Globus pallidus (tissue), 1 donor: ENCODE results near the gene NHS.

Experiments
- DNase-seq: peaks from one replicate; pipeline ENCODE4 v3.0.0-alpha.2; 2015; ENCODE audit warnings: low spot score

The NHS gene

DNA sequence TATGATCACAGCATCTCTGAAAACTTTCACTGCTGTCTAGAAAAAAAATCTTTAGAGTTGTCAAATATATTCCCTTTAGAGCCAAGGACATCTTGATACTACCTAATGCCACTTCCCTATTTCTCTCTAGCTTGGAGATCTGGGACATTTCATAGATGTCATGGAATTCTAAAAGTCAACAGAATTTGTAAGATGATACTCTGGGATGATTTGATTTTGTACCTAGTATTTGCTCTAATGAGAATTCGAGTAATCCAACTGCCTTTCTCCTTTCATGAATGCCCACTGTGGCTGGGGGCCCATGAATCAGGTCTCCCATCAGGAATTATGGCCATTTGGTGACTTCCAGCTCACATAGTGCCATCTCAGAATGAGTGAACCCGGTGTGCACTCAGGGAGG, 73.2 kb downstream of the NHS start:
- DNase-seq, result no peak

DNA sequence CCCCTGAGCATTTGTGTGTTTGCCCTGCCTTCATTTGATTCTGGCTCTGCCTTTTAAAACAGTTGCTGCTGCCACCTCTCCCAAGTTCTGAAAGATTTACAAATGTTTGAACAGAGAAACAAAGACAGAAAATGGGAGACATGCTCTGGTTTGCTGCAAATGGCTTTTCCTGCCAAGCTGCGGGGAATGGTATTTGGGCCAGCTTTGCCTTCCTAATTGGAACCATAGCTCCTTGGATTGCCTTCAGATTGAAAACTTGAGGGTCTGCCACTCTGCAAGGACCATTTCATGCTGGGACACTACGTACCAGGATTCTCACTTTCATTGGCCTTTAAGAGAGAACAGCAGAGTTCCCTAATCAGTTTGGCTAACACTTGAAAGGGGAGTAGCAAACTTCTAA, 74.9 kb downstream of the NHS start:
- DNase-seq, result no peak

DNA sequence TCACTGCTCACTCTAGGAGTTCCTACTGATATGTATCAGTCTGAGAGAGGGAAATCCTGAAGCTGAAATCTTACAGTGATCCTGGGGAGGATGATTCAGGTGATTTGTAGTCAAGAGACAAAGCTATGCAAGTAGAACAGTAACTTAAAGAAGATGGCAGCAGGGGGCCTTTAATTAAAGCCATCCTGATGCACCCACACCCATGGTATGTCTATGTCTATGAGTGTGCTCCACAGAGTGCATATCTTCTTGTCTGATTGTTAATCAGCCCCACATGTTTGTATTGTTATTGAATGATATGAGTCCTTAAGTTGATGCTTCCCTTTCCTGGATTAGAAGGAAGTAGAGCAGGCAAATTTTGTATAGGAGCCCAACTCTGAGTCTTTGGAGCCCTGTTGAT, 78.8 kb downstream of the NHS start:
- no peak for DNase-seq

DNA sequence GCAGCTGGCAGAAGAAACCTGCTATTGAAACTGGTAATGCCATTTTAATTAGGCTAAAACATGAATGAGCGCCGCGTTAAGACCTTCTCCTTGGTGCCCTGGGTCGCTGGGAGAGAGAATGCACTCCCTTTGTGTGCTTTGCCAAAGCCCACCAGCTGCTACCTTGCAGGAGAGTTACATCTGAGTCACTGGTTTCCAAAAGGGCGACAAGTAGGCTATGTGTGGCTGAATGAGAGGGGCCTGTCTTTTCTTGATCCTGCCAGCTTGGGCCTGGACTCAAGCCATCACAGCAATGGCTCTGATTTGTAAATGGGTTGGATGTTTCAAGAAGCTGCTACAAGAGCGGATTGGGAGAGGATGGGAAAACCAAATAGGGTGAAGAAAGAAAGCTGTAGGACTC, 81.5 kb downstream of the NHS start:
- DNase-seq, result peak; percentile 31

DNA sequence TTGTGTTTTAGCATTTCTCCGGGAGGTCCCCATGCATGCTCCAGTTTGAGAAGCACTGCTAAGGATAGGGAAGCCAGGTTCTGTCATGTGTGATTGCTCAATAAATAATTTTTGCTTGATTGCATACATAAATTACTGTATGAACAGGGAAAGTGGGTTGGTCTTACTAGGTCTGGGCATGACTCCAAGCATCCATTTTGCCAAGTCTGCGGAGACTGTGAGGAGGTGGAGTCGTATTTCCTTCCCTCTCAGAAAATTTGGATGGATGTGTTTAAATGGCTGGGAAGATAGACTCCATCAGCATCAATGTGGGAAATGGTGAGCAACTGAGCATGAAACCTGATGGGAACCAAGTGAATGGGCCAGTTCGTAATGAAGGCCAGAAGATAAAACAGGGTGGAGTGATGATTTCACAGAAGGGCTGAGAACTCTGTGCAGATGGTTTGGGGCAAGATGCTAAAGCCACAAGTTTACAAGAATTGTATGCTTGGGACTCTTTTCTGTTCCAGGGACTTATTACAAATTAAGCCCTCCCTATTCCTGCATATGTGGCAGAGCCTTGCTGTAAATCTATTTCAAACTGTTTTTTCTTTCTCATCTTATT, 84.1 kb downstream of the NHS start:
- no peak for DNase-seq

DNA sequence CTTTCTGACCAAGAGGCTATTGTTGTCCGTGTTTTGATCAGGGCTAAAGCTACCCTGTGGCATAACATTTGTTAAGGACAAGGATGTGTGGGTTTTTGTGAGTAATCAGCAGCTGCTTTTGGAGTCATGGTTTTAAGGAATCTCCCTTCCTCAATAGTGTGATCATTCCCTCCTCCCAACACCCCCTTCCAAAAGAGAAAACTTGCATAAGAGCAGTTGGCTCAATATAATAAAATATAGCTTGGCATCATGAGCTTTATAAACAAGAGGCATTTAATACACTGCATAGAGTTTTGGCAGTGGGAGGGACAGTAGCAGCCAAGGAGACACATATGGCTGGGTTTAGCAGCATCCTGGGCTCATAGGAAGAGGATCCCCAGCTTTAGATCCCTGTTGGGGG, 84.7 kb downstream of the NHS start:
- DNase-seq, result no peak

DNA sequence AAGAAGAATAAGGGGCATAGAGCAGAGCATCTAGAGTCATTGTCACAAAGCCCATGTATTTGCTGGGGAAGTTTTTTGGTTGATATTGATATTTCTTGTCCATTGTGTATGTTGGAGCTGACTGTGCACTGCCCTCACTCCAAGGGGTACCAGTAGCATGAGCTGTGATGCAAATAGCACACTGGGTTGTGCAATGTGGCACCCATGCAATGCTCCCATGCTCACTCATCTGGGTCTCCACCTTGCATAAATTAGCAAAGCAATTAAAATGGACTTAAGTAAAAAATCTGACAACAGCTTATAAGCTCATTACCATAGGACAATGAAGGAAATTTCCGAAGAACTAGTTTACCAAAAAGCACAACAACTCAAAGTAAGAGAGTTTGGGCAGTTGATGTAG, 87.9 kb downstream of the NHS start:
- DNase-seq, result no peak

DNA sequence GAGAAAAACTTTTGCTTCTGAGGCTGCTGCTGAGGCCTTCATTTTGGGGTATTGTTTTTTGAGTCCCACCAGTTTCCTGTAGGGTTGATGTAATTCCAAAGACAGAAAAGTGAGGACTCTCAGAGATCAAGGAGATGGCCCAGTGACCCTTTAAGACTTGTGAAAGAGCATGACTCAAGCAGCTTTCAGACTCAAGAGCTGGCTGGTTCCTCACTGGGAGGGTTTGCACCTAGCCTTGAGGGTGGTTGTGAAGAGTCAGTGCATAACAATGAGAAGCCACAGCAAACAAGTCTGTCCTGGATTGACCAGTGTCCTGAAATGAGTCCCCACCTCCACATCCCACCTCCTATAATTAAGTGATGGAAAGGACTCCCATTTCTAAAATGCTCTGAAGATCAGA, 89.2 kb downstream of the NHS start:
- no peak for DNase-seq

DNA sequence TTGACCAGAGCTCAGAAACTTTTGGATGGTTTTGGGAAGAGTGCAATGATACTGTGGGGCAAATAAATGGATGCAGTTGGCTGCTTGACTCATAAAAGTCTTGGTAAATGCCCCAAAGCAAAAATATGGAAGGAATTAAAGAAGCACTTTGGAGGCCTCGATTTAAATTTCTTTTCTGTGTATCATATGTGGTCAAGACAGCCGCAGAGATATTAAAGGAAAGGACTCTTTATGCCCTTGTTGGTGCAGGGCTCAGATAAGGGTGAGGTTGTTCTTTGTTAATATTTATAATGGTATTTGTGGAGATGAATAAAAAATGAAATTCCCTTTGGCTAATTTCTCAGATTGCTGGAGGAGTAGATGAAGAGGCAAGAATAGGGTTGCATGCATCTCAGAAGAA, 90.2 kb downstream of the NHS start:
- no peak for DNase-seq

DNA sequence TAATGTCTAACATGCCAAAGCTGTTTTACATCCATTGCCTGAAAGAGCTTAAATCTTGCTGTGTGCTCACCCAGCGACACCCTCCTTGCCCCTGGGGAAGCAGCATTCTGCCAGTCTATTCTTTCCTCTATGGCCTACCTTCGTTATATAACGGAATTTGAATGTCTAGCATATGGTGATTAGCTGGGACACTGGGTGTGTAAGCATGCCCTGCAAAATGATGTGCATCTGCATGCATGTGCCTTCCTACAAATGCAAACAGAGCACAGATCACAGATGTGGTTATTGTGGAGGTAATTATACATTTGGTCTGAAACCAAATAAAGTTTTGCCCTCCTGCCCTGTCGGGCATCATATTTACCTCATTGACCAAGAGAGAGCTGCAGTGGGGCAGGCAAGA, 90.8 kb downstream of the NHS start:
- DNase-seq, result no peak

DNA sequence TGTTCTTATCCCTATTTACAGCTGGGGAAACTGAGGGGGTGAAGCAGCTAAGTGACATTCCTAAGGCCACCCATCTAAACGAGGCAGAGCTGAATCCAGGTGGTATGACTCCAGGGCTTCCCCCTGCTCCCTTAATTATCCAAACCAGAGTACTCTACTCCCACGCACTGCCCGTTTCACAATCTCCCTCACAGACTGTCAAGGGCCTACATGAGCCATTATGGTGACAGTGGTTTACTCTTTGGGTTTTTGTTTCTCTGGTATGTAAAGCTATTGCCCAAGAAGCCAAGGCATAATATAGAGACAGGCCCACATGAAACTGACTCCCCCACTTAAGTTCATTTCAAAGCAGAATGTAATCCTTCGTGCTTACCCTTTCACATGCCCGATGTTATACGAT, 95.1 kb downstream of the NHS start:
- DNase-seq, result no peak

DNA sequence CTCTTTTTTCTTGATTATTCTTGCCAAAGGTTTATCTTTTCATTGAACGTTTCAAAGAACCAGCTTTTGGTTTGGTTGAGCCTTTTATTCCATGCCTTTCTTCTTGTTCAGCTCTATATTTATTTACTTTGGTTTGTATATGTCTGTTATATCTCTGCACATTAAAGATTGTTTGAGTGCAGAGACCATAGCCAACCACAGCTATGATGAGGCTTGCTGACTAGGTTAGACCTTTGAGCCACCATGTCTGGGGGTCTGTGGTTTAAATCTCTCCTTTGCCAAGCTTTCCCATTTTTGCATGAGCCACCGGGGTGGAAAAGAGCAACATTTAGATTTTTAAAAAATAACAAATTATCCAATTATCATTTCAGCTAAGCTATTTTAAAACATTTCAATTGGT, 96.1 kb downstream of the NHS start:
- no peak for DNase-seq

DNA sequence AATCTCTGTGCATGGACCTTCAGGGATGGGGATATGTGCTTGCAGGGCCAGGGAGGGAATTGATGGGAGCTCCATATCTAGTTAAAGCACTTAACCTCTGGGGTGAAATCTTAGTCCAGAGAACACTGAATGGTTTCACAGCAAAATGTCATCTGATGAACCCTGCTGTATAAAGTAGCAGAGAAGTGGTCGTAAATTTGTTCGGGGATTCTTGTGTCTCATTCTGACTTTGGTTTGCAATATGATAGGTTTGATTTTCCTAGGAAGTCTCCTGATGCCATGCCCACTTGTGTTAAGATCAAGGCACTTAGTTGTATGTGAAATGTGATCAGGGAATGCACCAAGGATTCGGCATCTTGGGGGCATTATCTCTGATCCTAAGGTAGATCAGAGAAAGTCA, 96.9 kb downstream of the NHS start:
- DNase-seq, result no peak

DNA sequence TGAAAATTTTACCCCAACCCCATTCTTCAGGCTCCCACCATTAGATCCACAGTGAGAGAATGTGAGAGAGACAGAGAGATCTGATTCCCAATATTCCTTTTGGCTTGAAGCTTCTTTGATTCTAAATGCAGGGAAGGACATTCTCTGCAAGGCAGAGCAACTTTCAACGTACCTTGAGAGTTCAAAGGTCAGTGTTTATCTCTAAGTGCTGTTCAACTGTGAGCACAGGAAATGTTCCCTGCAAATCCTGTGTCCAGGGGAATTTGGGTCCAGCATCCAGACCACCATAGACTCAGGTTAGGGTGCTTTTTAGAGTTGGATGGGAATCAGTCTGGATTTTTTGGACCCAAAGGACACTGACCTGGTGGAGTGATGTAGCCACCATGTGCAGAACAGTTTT, 97.4 kb downstream of the NHS start:
- no peak for DNase-seq

DNA sequence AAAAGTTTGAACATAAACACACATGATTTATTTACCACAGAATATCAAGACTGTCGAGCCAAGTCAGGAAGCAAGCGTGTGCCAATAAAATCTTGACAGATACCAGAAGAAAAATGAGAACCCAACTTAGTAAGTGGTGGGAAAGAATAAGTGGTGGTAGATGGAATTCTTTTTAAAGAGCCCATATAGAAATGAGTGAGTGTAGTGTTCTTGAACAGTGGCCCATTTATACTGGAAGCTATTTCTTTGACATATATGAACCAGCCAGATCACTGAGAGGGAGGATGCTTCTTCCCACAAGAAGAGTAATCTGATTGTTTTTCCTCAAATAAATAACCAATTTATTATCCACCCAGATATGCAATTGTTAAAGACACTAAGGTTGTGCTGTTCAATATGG, 98.0 kb downstream of the NHS start:
- no peak for DNase-seq

DNA sequence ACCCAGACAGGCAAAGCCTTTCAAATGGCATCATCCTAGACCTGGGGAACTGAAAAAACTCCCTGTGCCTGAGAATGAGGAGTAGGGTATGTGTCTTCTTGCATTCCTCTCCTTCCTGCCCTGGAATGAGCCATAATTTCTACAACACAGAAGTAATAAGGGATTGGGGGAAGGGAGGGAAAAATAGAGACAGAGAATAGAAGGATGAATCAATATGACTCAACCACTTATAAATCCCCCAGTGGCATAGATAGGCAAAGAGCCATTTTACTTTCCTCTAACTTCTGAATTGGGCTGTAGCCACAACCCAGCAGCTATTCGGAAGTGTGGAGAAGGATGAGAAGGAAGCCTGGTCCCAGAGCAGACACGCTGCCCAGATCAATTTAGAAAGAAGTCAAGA, 99.9 kb downstream of the NHS start:
- DNase-seq, result no peak

DNA sequence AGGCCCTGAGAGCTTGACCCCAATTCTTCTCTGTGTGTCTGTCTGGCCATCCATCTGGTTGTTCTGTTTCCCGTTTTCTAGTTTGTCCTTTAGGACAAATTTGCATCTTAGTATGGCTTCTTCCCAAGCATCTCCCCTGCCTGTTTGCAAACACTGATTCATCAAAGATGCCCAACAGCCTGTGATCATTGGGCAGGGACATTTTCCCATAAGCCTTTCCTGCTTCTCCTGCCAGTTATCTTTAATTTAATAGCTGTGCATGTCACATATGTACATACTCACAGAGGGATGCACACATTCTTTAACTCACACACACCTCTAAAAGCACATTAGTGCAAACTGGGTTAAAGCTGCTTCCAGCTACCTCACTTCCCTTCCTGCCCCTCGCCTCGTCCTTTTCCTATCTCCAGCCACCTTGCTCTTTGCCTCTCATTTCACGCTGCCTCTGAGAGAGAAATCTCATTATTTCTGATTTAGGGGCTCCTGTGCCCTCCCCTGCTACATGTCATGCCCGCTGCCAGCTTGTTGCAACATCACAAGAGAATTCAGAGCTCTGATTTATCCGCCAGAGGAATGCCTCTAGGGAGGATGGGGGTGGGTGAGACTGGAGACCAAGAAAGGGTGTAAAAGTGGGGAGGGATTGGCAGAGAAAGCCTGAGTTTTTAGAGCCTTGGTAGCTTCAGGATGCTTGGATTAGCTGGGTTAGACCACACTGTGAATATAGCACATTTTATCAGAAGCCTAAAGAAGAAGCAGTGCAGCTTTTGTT, 100.6 kb downstream of the NHS start:
- no peak for DNase-seq

DNA sequence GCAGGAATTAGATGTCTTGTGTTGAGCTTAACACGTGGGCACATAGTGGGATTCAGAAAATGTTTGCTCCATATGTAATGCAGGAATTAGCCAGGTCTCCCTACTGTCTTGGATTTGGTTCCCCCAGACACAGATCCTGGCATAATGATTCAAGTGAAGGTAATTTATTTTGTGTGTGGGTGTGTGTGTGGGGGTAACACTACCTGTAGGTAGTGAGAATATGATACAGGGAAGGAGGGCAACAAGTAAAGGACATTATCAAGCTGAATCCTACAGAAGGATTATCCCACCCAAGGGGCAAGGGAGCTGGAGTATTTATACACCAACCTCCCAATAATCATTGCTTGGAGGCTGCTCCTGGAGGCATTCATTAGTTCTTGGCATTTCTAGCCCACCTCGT, 101.4 kb downstream of the NHS start:
- DNase-seq, result no peak

DNA sequence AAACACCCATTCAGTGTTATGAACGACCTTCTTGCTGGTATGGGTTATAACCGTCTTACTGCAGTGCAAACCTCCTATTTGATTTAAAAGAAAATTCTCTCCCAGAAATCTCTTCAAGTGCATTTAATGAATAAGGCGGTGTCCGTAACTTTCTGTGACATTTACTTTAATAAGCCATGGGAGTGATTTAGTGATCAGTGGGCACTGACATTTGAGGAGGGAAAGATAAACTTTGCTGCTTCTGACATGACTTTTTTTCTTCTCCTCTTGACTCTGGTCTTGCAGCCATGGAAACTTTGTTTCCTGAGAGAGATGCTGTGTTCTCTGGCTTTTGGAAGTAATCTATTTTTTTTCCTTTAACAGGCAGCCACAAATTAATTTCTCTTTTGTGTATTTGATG, 106.1 kb downstream of the NHS start:
- no peak for DNase-seq

DNA sequence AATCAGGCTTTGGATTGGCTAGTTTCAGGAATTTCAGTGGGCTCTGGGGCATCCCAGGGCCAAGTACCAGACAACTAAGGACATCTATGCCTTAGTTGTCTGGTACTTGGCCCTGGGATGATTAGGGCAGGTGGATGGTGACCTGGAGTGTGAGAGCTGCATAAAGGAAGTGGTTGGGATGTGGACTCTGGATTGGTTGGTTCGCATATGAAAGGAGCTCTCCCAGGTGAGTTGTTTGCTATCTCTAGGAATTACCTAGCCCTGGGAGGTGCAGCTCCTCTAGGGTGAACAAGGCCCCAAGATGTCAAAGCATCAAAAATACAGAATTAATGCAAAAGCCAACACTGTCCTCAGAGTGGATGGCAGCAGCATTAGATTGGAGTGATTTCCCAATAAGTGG, 109.6 kb downstream of the NHS start:
- no peak for DNase-seq

DNA sequence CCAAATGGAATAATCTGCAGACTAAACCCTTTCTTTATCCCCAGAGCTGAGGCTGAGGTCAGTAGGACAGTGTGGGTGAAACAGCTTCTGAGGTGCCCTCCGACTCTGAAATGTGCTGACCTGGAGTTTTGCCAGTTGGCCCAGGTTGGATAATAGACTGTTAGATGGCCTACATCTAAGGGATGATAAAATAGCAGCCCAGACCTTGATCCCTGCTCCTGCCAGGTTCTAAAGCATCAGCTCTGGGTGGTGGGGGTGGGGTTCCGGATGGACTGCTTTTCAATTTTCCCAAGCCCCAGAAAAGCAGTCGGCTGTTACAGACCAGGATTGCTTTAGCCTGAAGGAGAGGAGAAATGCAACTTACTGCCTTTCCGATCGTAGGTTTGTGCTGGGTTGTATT, 110.4 kb downstream of the NHS start:
- DNase-seq, result no peak

DNA sequence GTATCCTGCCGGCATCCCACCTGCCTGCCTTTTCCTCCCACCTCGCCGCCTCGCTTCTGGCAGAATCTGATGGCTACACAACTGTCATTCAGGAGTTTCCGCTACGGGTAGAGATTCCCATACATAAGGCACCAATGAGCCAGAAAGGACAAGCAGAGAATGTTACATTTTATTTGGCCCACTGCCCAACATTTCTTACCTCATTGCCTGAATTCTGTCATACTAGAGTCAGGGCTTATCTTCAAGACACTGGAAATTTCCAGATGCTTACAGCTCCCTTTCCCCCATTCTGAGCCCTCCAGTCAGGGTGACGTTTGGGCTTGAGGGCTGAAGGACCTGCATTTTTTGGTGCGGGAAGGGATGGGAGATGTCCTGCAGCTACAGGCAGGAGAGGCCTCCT, 113.0 kb downstream of the NHS start:
- DNase-seq, result no peak

DNA sequence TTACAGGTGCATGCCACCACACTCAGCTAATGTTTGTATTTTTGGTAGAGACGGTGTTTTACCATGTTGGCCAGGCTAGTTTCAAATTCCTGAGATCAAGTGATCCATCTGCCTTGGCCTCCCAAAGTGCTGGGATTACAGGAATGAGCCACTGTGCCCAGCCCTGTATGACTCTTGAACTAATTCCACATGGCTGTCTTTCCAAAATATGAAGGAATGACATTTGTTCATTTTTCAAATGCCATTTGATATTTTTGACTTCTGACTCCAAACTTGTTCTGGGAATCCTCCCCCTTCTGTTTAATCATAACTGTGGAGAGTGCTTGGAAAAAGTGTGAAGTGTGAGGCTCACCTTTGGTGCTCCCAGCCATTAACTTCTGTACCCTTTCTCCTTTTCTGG, 119.2 kb downstream of the NHS start:
- no peak for DNase-seq

DNA sequence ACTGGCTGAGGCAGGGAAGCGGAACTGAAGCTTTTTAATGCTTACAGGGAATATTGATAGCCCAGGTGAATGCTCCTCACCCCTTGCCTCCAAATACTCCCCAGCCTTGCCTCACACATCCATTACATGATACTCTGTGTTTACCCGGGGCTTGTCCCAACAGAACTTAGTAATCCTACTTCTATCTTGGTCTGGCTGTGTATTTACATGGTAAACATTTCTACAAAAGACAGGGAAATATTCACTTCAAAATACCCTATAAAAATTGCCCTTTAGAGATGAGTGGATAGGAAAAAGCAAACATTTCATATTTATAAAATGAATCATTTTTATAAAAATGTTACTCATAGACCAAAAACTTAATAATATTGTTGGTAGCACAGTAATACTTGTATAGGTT, 120.1 kb downstream of the NHS start:
- no peak for DNase-seq
